NOMO-1 (cell line): ENCODE data around the gene ITGA3.

Experiments
- DNase-seq, 2 experiments: peaks; one replicate each; lab custom pipeline; 2025; ENCODE audit not compliant: unreplicated experiment in 2 of 2; lab: John Stamatoyannopoulos, UW

Gene ITGA3

GRCh38 chr17:50055426-50056216 lies at the start of gene ITGA3:
ITGA3 (plus strand) TSS chr17:50056110; CDS start chr17:50056440, 330 bp downstream.
- DNase-seq: no peak

GRCh38 chr17:50009282-50009681 lies 46.6 kb upstream of the ITGA3 start:
- DNase-seq: no peak

- no peak for DNase-seq
Observed at GRCh38 chr17:50013079-50013478, 42.8 kb upstream of the ITGA3 start.

- DNase-seq: no peak
Observed at GRCh38 chr17:50014471-50015088, 41.3 kb upstream of the ITGA3 start.

- DNase-seq: no peak
Observed at GRCh38 chr17:50015146-50015545, 40.8 kb upstream of the ITGA3 start.

GRCh38 chr17:50018909-50019308 lies 37.0 kb upstream of the ITGA3 start:
- DNase-seq: no peak

GRCh38 chr17:50020841-50021599 lies 34.9 kb upstream of the ITGA3 start:
- DNase-seq: peak; percentile 10 to 54

- DNase-seq: no peak
Observed at GRCh38 chr17:50021681-50022370, 34.1 kb upstream of the ITGA3 start.

GRCh38 chr17:50022463-50023130 lies 33.3 kb upstream of the ITGA3 start:
- DNase-seq: no peak

GRCh38 chr17:50023520-50023919 lies 32.4 kb upstream of the ITGA3 start:
- no peak for DNase-seq

GRCh38 chr17:50024808-50025207 lies 31.1 kb upstream of the ITGA3 start:
- DNase-seq: no peak

GRCh38 chr17:50026046-50026675 lies 29.7 kb upstream of the ITGA3 start:
- DNase-seq: no peak

- peak in 1 of 2 experiments; percentile 37 for DNase-seq
Observed at GRCh38 chr17:50026837-50027171, 29.1 kb upstream of the ITGA3 start.

GRCh38 chr17:50027172-50027880 lies 28.6 kb upstream of the ITGA3 start:
- DNase-seq: peak in 1 of 2 experiments; percentile 16

- no peak for DNase-seq
Observed at GRCh38 chr17:50027881-50028735, 27.8 kb upstream of the ITGA3 start.

- no peak for DNase-seq
Observed at GRCh38 chr17:50028736-50029120, 27.2 kb upstream of the ITGA3 start.

GRCh38 chr17:50029185-50029584 lies 26.7 kb upstream of the ITGA3 start:
- no peak for DNase-seq

GRCh38 chr17:50033316-50033715 lies 22.6 kb upstream of the ITGA3 start:
- no peak for DNase-seq
